Hepatocyte (in vitro differentiated cells): ENCODE data around the gene STUB1. TPM values are rescaled to one million over a fixed set of nuclear protein-coding genes. Genes with fewer than 3 reads are reported as not detected.

Experiments
- DNase-seq: peaks from one replicate; pipeline ENCODE4 v3.0.0-alpha.2; 2016; ENCODE audit warnings: low spot score
- H2AFZ ChIP-seq: fragments of 200-600 bp; sonication (generic); 2 replicates; pipeline ENCODE4 v1.6.0; 2016; ENCODE audit warnings: antibody characterized with exemption, mild to moderate bottlenecking
- H3K27ac ChIP-seq: fragments of 200-600 bp; sonication (generic); 2 replicates; pipeline ENCODE4 v1.5.1; 2016; ENCODE audit warnings: mild to moderate bottlenecking
- H3K27me3 ChIP-seq: fragments of 200-600 bp; sonication (generic); 2 replicates; pipeline ENCODE4 v1.6.1; 2016
- H3K36me3 ChIP-seq: fragments of 200-600 bp; sonication (generic); replicated peaks from 2 replicates; pipeline ENCODE4 v1.5.1; 2016; ENCODE audit warnings: low read depth; ENCODE audit not compliant: insufficient read depth
- H3K4me1 ChIP-seq: fragments of 200-600 bp; sonication (generic); 2 replicates; pipeline ENCODE4 v1.5.1; 2016; ENCODE audit warnings: mild to moderate bottlenecking, moderate library complexity; ENCODE audit not compliant: insufficient read depth
- H3K4me2 ChIP-seq: fragments of 200-600 bp; sonication (generic); 2 replicates; pipeline ENCODE4 v1.6.0; 2016
- H3K4me3 ChIP-seq: fragments of 200-600 bp; sonication (generic); 2 replicates; pipeline ENCODE4 v1.5.1; 2016; ENCODE audit warnings: mild to moderate bottlenecking
- H3K79me2 ChIP-seq: fragments of 200-600 bp; sonication (generic); 2 replicates; pipeline ENCODE4 v1.6.0; 2017; ENCODE audit warnings: mild to moderate bottlenecking
- H3K9me2 ChIP-seq: fragments of 200-600 bp; sonication (generic); replicated peaks from 2 replicates; pipeline ENCODE4 v1.6.0; 2017; ENCODE audit warnings: mild to moderate bottlenecking; ENCODE audit not compliant: insufficient read depth
- H3K9me3 ChIP-seq: fragments of 200-600 bp; sonication (generic); 2 replicates; pipeline ENCODE4 v1.5.1; 2016; ENCODE audit warnings: low read depth, mild to moderate bottlenecking
- H4K20me1 ChIP-seq: fragments of 200-600 bp; sonication (generic); 2 replicates; pipeline ENCODE4 v1.6.0; 2016; ENCODE audit warnings: mild to moderate bottlenecking; ENCODE audit not compliant: insufficient read depth, poor library complexity, severe bottlenecking
- EZH2 ChIP-seq: fragments of 200-600 bp; sonication (generic); IDR thresholded peaks from 2 replicates; pipeline ENCODE4 v1.6.1; 2016; ENCODE audit warnings: antibody characterized with exemption, mild to moderate bottlenecking, borderline replicate concordance
- EZH2phosphoT487 ChIP-seq: fragments of 200-600 bp; sonication (generic); IDR thresholded peaks from one replicate; pipeline ENCODE4 v1.6.1; 2018; ENCODE audit warnings: antibody characterized with exemption, mild to moderate bottlenecking, low read depth, moderate library complexity; ENCODE audit not compliant: unreplicated experiment, severe bottlenecking
- WGBS: methylation state at CpG from one replicate; pipeline ENCODE4 v1.1.6; 2016; ENCODE audit warnings: low lambda C conversion rate; ENCODE audit errors: missing lambda C conversion rate; 5-methylcytosine and 5-hydroxymethylcytosine counted together
- polyA plus RNA-seq: library from polyadenylated mRNA; unstranded; fragments of >200 nt; fragmentation: Nextera tagmentation; extraction: Ambion mirVana; gene quantifications from 2 replicates; pipeline ENCODE4 v1.2.1, GENCODE V29; 2016
- total RNA-seq: library from RNA; depleted of rRNA; stranded (reverse); fragments of >200 nt; gene quantifications from 2 replicates; pipeline ENCODE4 v1.2.3, GENCODE V29; 2014
- TF ChIP-seq, protein P1 (sequence below): fragments of 200-600 bp; sonication (generic); IDR thresholded peaks from 2 replicates; pipeline ENCODE4 v1.5.1; 2016; ENCODE audit warnings: antibody characterized with exemption, mild to moderate bottlenecking; ENCODE audit not compliant: poor library complexity

The STUB1 gene
- total and polyA plus RNA-seq, 2 experiments from 2014 or later, result 116 to 249 TPM

DNA sequence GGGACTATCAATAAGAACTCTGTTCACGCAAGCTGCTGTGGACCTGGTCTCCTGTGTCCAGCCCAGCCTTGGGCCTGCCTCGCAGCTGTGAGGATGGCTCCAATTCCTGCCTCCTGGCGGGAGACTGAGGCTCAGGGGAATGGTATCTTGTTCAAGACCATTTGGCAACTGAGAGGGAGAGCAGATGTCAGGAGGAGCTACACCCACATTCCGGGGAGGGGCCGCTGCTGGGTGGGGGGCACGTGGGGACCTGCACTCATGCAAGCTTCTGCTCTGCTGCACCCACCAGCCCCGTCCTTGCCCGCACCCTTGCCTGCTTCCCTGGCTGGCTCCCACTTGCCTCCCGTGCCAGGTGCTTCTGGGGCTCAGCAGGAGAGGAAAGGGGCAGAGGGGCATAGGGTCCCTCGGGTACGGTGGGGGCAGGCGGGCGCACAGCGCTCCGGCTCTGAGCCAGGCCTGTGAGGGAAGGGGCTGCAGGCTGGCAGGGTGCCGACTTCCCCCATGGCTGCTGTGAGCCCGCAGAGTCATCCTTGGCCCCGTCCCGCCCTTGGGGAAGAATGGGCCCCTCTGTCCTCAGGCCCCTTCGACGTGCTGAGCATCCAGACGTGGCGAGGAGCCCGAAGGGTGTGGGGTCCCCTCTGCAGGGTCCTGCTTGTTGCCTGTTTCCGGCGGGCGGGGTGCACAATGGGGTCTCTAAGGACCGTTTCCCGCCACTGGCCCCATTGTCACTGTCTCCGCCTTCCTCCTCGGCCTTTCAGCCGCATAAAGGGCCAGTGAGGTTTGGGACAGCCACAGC is 37.4 kb downstream of the STUB1 start:
- WGBS, result 87% methylated on average over 24 of the region's 32 CpGs
- Histone ChIP-seq H3K27me3 (peaks cover 16% of the 10 kb centered on the region), H3K4me1 (peaks cover 25% of the 10 kb centered on the region), H3K4me3 (no peak overlapping the region), H3K27ac (no peak overlapping the region), H3K4me2 (no peak overlapping the region), H2AFZ (no peak overlapping the region), H4K20me1 (peaks cover 11% of the 10 kb centered on the region), H3K9me3 (no peaks in the 10 kb centered on the region), H3K36me3 (no peaks in the 10 kb centered on the region), H3K9me2 (no peaks in the 10 kb centered on the region), H3K79me2 (no peaks in the 10 kb centered on the region)
- no peak for TF ChIP-seq EZH2phosphoT487
- TF ChIP-seq EZH2, result no peak
- TF ChIP-seq, protein P1, sequence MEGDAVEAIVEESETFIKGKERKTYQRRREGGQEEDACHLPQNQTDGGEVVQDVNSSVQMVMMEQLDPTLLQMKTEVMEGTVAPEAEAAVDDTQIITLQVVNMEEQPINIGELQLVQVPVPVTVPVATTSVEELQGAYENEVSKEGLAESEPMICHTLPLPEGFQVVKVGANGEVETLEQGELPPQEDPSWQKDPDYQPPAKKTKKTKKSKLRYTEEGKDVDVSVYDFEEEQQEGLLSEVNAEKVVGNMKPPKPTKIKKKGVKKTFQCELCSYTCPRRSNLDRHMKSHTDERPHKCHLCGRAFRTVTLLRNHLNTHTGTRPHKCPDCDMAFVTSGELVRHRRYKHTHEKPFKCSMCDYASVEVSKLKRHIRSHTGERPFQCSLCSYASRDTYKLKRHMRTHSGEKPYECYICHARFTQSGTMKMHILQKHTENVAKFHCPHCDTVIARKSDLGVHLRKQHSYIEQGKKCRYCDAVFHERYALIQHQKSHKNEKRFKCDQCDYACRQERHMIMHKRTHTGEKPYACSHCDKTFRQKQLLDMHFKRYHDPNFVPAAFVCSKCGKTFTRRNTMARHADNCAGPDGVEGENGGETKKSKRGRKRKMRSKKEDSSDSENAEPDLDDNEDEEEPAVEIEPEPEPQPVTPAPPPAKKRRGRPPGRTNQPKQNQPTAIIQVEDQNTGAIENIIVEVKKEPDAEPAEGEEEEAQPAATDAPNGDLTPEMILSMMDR, result no peak
- DNase-seq, result no peak

DNA sequence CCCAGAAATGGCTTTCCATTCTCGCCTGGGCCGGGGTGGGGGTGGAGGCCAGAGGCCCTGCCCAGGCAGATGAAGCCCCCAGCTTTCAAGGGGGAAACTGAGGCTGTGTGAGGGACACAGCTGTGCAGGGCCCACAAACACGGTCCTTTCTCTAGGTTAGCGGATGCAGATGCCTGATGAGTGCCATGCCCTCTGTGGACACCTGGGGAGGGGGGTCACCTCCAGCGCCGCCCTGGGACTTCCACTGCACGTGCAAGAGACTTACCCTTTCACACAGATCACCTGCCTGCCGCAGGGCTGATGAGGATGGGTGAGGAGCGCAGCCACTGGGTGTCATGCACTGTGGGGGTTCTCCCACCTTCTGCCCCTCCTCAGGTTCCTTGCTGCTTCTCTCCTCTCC is 38.2 kb downstream of the STUB1 start:
- H2AFZ ChIP-seq, result no peak overlapping the region
- peaks cover 16% of the 10 kb centered on the region for H3K27me3 ChIP-seq
- H3K79me2 ChIP-seq, result no peaks in the 10 kb centered on the region
- no peak overlapping the region for H3K4me2 ChIP-seq
- 98% methylated on average over 9 of the region's 9 CpGs for WGBS
- H3K9me2 ChIP-seq, result no peaks in the 10 kb centered on the region
- peaks cover 11% of the 10 kb centered on the region for H4K20me1 ChIP-seq
- H3K4me3 ChIP-seq, result no peak overlapping the region
- peaks cover 25% of the 10 kb centered on the region for H3K4me1 ChIP-seq
- H3K9me3 ChIP-seq, result no peaks in the 10 kb centered on the region
- no peak for DNase-seq
- TF ChIP-seq, protein P1, result no peak
- TF ChIP-seq EZH2phosphoT487 (no peak), EZH2 (no peak)
- no peak overlapping the region for H3K27ac ChIP-seq
- H3K36me3 ChIP-seq, result no peaks in the 10 kb centered on the region

DNA sequence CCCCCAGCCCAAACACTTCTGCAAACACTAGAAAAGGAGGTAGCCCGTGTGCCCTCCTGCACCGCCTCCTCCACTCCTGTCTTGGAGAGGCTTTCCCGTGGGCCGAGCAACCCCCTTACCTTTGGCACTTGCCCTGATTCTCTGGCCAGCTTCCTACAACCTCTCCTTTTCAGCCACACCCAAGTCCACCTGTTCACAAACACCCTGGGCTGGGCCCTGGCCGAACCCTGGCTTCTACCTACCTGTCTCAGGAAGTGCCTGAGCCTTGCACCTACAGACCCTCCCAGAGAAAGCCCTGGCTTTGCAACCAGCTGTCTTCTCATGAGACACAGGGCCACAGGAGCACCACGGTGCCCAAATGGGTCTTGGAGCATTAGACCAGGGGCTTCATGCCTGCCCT is 38.7 kb downstream of the STUB1 start:
- Histone ChIP-seq H4K20me1 (peaks cover 11% of the 10 kb centered on the region), H2AFZ (no peak overlapping the region), H3K9me2 (no peaks in the 10 kb centered on the region), H3K9me3 (no peaks in the 10 kb centered on the region), H3K4me1 (peaks cover 25% of the 10 kb centered on the region), H3K4me3 (no peak overlapping the region), H3K36me3 (no peaks in the 10 kb centered on the region), H3K27me3 (peaks cover 16% of the 10 kb centered on the region), H3K79me2 (no peaks in the 10 kb centered on the region), H3K27ac (no peak overlapping the region), H3K4me2 (no peak overlapping the region)
- TF ChIP-seq, protein P1, result no peak
- no peak for TF ChIP-seq EZH2phosphoT487
- TF ChIP-seq EZH2, result no peak
- WGBS, result 91% methylated on average over 6 of the region's 6 CpGs
- no peak for DNase-seq
